ENCODE results near the gene CUTA. TPM values are rescaled to one million over a fixed set of nuclear protein-coding genes. Genes with fewer than 3 reads are reported as not detected.

CUTA gene
- total and polyA plus RNA-seq, 2 of the 13 experiments (the other 11 are each of a cell fraction or from before 2014, with no cell fraction given), result 170 to 180 TPM

DNA sequence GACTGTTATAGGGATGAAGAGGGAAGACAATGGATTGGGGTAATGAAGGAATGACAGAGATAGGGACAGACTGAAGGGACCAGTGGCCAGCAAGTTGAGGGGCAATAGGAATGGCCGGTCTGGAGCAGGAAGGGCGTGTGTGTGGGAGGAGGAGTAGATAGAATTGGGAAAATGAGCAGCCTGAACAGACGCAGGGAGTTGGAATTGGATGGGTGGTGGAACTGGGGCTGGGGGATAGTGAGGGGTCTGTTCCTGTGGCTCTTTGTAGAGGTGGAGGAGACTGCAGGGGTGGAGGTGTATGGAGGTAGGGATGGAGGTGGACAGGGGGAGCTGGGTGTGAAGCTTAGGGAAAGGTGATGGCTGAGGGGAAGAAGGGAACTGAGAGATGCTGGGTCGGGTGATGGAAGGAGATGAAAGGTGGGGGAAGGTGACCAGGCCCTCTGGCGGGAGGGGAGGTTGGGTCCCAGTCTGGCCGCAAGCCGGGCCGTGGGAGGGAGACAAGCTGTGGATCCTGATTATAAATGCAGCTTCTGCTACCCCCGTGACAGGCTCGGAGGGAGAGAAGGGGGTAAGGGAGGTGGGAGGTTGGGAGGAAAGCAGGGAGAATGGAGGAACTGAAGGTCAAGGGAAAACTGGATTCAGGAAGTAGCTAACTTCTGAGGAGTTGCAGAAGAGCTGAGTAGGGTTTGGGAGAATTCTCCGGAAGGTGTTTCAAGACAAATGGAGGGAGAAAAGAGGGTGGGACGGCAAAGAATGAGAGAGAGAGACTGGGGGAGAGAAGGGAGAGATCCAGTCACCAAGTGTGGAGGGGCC lies 7.2 kb upstream of the CUTA start (continued):
- TF ChIP-seq, protein P1, sequence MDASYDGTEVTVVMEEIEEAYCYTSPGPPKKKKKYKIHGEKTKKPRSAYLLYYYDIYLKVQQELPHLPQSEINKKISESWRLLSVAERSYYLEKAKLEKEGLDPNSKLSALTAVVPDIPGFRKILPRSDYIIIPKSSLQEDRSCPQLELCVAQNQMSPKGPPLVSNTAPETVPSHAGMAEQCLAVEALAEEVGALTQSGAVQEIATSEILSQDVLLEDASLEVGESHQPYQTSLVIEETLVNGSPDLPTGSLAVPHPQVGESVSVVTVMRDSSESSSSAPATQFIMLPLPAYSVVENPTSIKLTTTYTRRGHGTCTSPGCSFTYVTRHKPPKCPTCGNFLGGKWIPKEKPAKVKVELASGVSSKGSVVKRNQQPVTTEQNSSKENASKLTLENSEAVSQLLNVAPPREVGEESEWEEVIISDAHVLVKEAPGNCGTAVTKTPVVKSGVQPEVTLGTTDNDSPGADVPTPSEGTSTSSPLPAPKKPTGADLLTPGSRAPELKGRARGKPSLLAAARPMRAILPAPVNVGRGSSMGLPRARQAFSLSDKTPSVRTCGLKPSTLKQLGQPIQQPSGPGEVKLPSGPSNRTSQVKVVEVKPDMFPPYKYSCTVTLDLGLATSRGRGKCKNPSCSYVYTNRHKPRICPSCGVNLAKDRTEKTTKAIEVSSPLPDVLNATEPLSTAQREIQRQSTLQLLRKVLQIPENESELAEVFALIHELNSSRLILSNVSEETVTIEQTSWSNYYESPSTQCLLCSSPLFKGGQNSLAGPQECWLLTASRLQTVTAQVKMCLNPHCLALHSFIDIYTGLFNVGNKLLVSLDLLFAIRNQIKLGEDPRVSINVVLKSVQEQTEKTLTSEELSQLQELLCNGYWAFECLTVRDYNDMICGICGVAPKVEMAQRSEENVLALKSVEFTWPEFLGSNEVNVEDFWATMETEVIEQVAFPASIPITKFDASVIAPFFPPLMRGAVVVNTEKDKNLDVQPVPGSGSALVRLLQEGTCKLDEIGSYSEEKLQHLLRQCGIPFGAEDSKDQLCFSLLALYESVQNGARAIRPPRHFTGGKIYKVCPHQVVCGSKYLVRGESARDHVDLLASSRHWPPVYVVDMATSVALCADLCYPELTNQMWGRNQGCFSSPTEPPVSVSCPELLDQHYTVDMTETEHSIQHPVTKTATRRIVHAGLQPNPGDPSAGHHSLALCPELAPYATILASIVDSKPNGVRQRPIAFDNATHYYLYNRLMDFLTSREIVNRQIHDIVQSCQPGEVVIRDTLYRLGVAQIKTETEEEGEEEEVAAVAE (CRISPR knock-in tag; IDR thresholded peaks at IDR 0.05; ENCODE audit: borderline replicate concordance), result no peak
- TF ChIP-seq ZNF605 (CRISPR knock-in tag; IDR thresholded peaks at IDR 0.05), result no peak
- TF ChIP-seq NCOR1 (IDR thresholded peaks at IDR 0.05; ENCODE audit: borderline replicate concordance, low read length), result no peak
- TF ChIP-seq LRRFIP1 (CRISPR knock-in tag; conservative IDR thresholded peaks at IDR 0.05), result no peak
- no peak for TF ChIP-seq BCL6 (CRISPR knock-in tag; IDR thresholded peaks at IDR 0.05)
- TF ChIP-seq FOXO4 (CRISPR knock-in tag; conservative IDR thresholded peaks at IDR 0.05), result 0 out of 2 replicates have a peak, but pooled peaks have one; percentile 70
- TF ChIP-seq, protein P2, sequence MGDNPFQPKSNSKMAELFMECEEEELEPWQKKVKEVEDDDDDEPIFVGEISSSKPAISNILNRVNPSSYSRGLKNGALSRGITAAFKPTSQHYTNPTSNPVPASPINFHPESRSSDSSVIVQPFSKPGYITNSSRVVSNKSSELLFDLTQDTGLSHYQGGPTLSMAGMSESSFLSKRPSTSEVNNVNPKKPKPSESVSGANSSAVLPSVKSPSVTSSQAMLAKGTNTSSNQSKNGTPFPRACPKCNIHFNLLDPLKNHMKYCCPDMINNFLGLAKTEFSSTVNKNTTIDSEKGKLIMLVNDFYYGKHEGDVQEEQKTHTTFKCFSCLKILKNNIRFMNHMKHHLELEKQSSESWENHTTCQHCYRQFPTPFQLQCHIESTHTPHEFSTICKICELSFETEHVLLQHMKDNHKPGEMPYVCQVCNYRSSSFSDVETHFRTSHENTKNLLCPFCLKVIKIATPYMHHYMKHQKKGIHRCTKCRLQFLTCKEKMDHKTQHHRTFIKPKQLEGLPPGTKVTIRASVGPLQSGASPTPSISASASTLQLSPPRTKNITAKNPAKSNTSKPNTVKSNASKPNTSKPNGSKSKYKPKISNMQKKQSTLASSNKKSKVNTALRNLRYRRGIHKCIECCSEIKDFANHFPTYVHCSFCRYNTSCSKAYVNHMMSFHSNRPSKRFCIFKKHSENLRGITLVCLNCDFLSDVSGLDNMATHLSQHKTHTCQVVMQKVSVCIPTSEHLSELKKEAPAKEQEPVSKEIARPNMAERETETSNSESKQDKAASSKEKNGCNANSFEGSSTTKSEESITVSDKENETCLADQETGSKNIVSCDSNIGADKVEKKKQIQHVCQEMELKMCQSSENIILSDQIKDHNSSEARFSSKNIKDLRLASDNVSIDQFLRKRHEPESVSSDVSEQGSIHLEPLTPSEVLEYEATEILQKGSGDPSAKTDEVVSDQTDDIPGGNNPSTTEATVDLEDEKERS (CRISPR knock-in tag; IDR thresholded peaks at IDR 0.05), result peak; percentile 71; the same call in 1 of the 2 replicates
- no peak for TF ChIP-seq HOMEZ (CRISPR knock-in tag; IDR thresholded peaks at IDR 0.05; ENCODE audit: low read depth)
- no peak for TF ChIP-seq FOXC1 (CRISPR knock-in tag; IDR thresholded peaks at IDR 0.05; ENCODE audit: borderline replicate concordance)
- no peak for TF ChIP-seq LCORL (IDR thresholded peaks at IDR 0.05)
- no peak for TF ChIP-seq LCORL (CRISPR knock-in tag; IDR thresholded peaks at IDR 0.05)
- 0 out of 2 replicates have a peak, but pooled peaks have one; percentile 77 for TF ChIP-seq MTF2 (CRISPR knock-in tag; IDR thresholded peaks at IDR 0.05; ENCODE audit: borderline replicate concordance)
- TF ChIP-seq ZNF775 (CRISPR knock-in tag; IDR thresholded peaks at IDR 0.05; ENCODE audit: borderline replicate concordance), result no peak
- 0 out of 2 replicates have a peak, but pooled peaks have one; percentile 54 for TF ChIP-seq SNAPC2 (CRISPR knock-in tag; IDR thresholded peaks at IDR 0.05)

Data from HepG2 (cell line).